Testis (tissue), 3 donors: ENCODE results near the gene BCAS3. TPM values are rescaled to one million over a fixed set of nuclear protein-coding genes. Genes with fewer than 3 reads are reported as not detected.
A peak's percentile ranks its signal among the peaks of the same experiment; 100 is the strongest.

Experiments
- DNase-seq: peaks from one replicate; pipeline ENCODE4 v3.0.0-alpha.2; 2019
- H3K27ac ChIP-seq, 2 donors: fragments of 200-600 bp; sonication (generic); one replicate each; pipeline ENCODE4 v1.5.1; 2019
- H3K27me3 ChIP-seq: fragments of 200-600 bp; sonication (generic); one replicate; pipeline ENCODE4 v1.5.1; 2019
- H3K36me3 ChIP-seq: fragments of 200-600 bp; sonication (generic); one replicate; pipeline ENCODE4 v1.5.1; 2017; ENCODE audit warnings: low read depth; ENCODE audit errors: missing control alignments
- H3K4me1 ChIP-seq: fragments of 200-600 bp; sonication (generic); one replicate; pipeline ENCODE4 v1.5.1; 2019
- H3K4me3 ChIP-seq, 2 donors: fragments of 200-600 bp; sonication (generic); one replicate each; pipeline ENCODE4 v1.5.1; 2017 to 2019
- H3K9me3 ChIP-seq: fragments of 200-600 bp; sonication (generic); one replicate; pipeline ENCODE4 v1.5.1; 2017
- CTCF ChIP-seq, 3 experiments: fragments of 450-650 bp in 2 of 3; fragments of 200-600 bp in 1 of 3; sonication (generic) in 1 of 3; IDR thresholded peaks; one replicate each; pipeline ENCODE4 v1.5.1; 2016 to 2019; ENCODE audit warnings: antibody characterized with exemption in 3 of 3, mild to moderate bottlenecking in 2 of 3, moderate library complexity in 1 of 3
- POLR2A ChIP-seq: fragments of 450-650 bp; IDR thresholded peaks from one replicate; pipeline ENCODE4 v1.6.1; 2017; ENCODE audit warnings: antibody characterized with exemption, mild to moderate bottlenecking, moderate library complexity
- WGBS, 2 donors: methylation state at CpG; one replicate each; pipeline ENCODE4 v1.1.5; 2018; 5-methylcytosine and 5-hydroxymethylcytosine counted together
- intact Hi-C: fragments of 100-400 bp; cut with DNase I; formaldehyde crosslinking; loops from one replicate; pipeline ENCODE4 v1.15.1; 2023; ENCODE audit warnings: low total_unique reads
- polyA plus RNA-seq: library from polyadenylated mRNA; stranded (reverse); fragments of 350-450 nt; fragmentation: Illumina TruSeq; extraction: RNeasy Lipid Tissue Mini Kit (QIAGEN cat#74804); gene quantifications from one replicate; pipeline ENCODE4 v1.2.3, GENCODE V29; 2014; ENCODE audit warnings: low read depth, low replicate concordance; ENCODE audit not compliant: insufficient read depth
- total RNA-seq, 2 donors: library from RNA; depleted of rRNA; stranded (reverse); fragments of >200 nt; gene quantifications; one replicate each; pipeline ENCODE4 v1.2.3, GENCODE V29; 2016

Gene BCAS3
- total and polyA plus RNA-seq, 3 donors from 2014 or later: 54.8 to 96.7 (median 73.0) TPM

DNA sequence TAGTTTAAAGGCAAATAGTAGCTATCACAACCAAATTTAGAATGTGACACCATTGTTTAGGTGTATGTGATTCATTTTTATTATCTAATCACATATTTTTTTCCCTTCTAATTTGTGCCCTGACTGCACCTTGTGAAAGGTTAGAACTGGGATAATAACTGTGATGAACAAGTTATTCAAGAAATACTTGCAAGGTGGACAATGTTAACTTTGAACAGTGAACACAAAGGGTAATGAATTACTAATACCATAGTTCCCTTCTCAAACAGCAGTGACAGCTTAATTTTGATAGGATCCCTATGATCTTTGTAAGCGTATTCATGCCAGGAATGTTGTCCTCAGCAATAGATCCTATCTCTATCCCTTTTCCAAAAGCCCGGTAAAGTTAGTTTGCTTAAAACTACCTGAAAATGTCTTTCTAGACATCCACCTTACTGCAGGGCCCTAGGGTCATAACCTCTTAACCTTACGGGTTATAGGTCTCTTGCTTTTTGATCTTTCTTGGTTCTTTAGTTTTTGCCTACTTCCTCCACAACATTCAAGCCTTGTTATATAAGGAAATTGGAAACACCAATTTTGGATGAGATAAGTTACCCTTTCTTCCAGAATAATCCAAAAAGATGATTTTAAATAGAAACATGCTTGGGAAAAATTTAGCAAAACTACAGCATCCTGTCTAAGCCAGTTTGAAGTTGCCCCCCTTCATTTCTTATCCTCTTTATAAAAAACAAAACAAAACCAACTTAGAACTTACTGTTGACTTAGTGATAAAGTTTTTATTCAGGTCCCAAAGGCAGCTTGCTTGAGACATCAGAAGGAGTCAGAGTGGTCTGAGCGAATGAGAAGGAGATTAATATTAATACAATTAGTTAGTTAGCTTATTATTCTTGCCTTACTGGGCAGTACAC is 522.0 kb downstream of the BCAS3 start:
- H3K27ac ChIP-seq: peak overlapping the region in 1 of 2 donors; percentile 46
- intact Hi-C loops: no loop called here
- DNase-seq: no peak
- H3K9me3 ChIP-seq: no peaks in the 10 kb centered on the region
- H3K4me3 ChIP-seq: no peak overlapping the region
- 70 to 74% methylated on average over 4 of the region's 4 CpGs for WGBS, 2 donors
- TF ChIP-seq POLR2A (no peak), CTCF (IDR thresholded peaks at IDR 0.05) (no peak)
- peaks cover 10% of the 10 kb centered on the region for H3K4me1 ChIP-seq
- H3K27me3 ChIP-seq: no peaks in the 10 kb centered on the region
- no peaks in the 10 kb centered on the region for H3K36me3 ChIP-seq

- TF ChIP-seq CTCF (IDR thresholded peaks at IDR 0.05) (no peak), POLR2A (no peak)
- DNase-seq: no peak
- 74 to 85% methylated on average over 8 of the region's 8 CpGs for WGBS, 2 donors
- Histone ChIP-seq H3K4me3 (no peak overlapping the region), H3K36me3 (no peaks in the 10 kb centered on the region), H3K27ac (peak overlapping the region in 1 of 2 donors; percentile 46), H3K27me3 (no peaks in the 10 kb centered on the region), H3K9me3 (no peaks in the 10 kb centered on the region), H3K4me1 (peaks cover 16% of the 10 kb centered on the region)
- intact Hi-C loops: no loop called here
Observed at GRCh38 chr17:61200339-61200715, 522.7 kb downstream of the BCAS3 start.

- TF ChIP-seq CTCF (IDR thresholded peaks at IDR 0.05) (no peak), POLR2A (no peak)
- Histone ChIP-seq H3K4me3 (no peak overlapping the region), H3K4me1 (peaks cover 23% of the 10 kb centered on the region), H3K27ac (peak overlapping the region; percentile 1 to 68), H3K36me3 (no peaks in the 10 kb centered on the region), H3K27me3 (no peaks in the 10 kb centered on the region), H3K9me3 (no peaks in the 10 kb centered on the region)
- DNase-seq: no peak
- intact Hi-C loops: no loop called here
- WGBS, 2 donors: 66 to 71% methylated on average over 3 of the region's 3 CpGs
Observed at GRCh38 chr17:61201211-61201610, 523.6 kb downstream of the BCAS3 start.

GRCh38 chr17:61202564-61202963 is 524.9 kb downstream of the BCAS3 start:
- WGBS, 2 donors: 94 to 98% methylated on average over 2 of the region's 2 CpGs
- Histone ChIP-seq H3K4me3 (no peak overlapping the region), H3K27ac (peak overlapping the region in 1 of 2 donors; percentile 81), H3K9me3 (no peaks in the 10 kb centered on the region), H3K4me1 (peaks cover 23% of the 10 kb centered on the region), H3K36me3 (no peaks in the 10 kb centered on the region), H3K27me3 (no peaks in the 10 kb centered on the region)
- intact Hi-C loops: no loop called here
- no peak for DNase-seq
- TF ChIP-seq CTCF (IDR thresholded peaks at IDR 0.05): no peak
- no peak for TF ChIP-seq POLR2A
